HL-60 (cell line): Measurements from ENCODE around the gene TPH2.

Experiments used
- DNase-seq, 2 experiments: peaks; one replicate each; pipeline ENCODE4 v3.0.0-alpha.2; 2010 to 2020; ENCODE audit warnings: low read depth in 1 of 2, low spot score in 1 of 2
- H3K27ac ChIP-seq: fragments of 250-450 bp; sonication (Bioruptor Pico); replicated peaks from 2 replicates; pipeline ENCODE4 v1.5.1; 2020; ENCODE audit warnings: mild to moderate bottlenecking, moderate library complexity
- H3K27me3 ChIP-seq: fragments of 250-450 bp; sonication (Bioruptor Pico); 2 replicates; pipeline ENCODE4 v1.5.1; 2021; ENCODE audit warnings: mild to moderate bottlenecking, moderate library complexity; ENCODE audit not compliant: insufficient read depth, poor library complexity, severe bottlenecking
- H3K4me3 ChIP-seq: replicated peaks from 2 replicates; pipeline ENCODE4 v1.5.1; 2011; ENCODE audit warnings: mild to moderate bottlenecking, control low read depth, low read length; ENCODE audit not compliant: insufficient read depth
- GABPA ChIP-seq: IDR thresholded peaks from 2 replicates; pipeline ENCODE4 v1.6.1; 2012; ENCODE audit warnings: low read depth
- POLR2AphosphoS5 ChIP-seq: IDR thresholded peaks from 2 replicates; pipeline ENCODE4 v1.6.1; 2012; ENCODE audit warnings: low read depth
- SPI1 ChIP-seq: IDR thresholded peaks from 2 replicates; pipeline ENCODE4 v1.6.1; 2012; ENCODE audit warnings: low read depth, mild to moderate bottlenecking, borderline replicate concordance
- TF ChIP-seq, protein P1 (sequence below): IDR thresholded peaks from 2 replicates; pipeline ENCODE4 v1.6.1; 2012; ENCODE audit warnings: low read depth; ENCODE audit not compliant: insufficient replicate concordance
- TF ChIP-seq, protein P2 (sequence below): IDR thresholded peaks from one replicate; pipeline ENCODE4 v1.5.1; 2011; ENCODE audit warnings: low read length, control low read depth, inconsistent platforms; ENCODE audit not compliant: insufficient read depth

Gene TPH2

DNA sequence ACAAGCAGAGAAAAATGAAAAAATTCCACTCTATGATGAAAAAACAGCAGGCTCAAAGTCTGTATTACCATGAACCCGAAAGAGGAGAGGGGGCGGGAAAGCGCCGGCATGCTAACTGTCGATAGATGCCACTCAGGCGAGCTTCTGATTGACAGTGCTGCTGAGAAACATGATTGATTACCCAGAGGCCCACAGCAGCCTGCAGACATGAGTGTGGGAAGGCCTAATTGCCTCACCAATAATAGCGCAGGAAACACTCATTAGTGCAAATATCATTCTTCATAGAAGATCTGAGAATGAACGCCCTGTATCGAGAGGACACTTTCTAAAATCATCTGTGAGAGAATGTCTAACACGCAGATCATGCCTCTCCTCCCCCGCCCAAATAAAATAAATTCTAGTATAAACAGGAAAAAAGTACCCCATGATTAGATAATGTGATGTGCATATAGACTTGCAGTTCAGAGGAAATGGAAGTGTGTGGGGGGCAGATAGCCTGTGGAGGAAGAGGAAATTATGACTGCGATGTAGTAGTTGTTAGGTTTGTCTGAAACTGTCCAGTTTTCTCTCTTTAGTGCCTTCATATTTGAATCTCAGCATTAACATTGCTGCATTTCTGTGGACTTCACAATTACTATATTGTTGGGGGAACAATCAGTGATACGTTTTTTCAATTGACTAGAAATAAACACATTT is 15.6 kb downstream of the TPH2 start:
- TF ChIP-seq, protein P1, sequence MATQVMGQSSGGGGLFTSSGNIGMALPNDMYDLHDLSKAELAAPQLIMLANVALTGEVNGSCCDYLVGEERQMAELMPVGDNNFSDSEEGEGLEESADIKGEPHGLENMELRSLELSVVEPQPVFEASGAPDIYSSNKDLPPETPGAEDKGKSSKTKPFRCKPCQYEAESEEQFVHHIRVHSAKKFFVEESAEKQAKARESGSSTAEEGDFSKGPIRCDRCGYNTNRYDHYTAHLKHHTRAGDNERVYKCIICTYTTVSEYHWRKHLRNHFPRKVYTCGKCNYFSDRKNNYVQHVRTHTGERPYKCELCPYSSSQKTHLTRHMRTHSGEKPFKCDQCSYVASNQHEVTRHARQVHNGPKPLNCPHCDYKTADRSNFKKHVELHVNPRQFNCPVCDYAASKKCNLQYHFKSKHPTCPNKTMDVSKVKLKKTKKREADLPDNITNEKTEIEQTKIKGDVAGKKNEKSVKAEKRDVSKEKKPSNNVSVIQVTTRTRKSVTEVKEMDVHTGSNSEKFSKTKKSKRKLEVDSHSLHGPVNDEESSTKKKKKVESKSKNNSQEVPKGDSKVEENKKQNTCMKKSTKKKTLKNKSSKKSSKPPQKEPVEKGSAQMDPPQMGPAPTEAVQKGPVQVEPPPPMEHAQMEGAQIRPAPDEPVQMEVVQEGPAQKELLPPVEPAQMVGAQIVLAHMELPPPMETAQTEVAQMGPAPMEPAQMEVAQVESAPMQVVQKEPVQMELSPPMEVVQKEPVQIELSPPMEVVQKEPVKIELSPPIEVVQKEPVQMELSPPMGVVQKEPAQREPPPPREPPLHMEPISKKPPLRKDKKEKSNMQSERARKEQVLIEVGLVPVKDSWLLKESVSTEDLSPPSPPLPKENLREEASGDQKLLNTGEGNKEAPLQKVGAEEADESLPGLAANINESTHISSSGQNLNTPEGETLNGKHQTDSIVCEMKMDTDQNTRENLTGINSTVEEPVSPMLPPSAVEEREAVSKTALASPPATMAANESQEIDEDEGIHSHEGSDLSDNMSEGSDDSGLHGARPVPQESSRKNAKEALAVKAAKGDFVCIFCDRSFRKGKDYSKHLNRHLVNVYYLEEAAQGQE = no peak
- TF ChIP-seq GABPA (no peak), SPI1 (no peak), POLR2AphosphoS5 (no peak)
- TF ChIP-seq, protein P2, sequence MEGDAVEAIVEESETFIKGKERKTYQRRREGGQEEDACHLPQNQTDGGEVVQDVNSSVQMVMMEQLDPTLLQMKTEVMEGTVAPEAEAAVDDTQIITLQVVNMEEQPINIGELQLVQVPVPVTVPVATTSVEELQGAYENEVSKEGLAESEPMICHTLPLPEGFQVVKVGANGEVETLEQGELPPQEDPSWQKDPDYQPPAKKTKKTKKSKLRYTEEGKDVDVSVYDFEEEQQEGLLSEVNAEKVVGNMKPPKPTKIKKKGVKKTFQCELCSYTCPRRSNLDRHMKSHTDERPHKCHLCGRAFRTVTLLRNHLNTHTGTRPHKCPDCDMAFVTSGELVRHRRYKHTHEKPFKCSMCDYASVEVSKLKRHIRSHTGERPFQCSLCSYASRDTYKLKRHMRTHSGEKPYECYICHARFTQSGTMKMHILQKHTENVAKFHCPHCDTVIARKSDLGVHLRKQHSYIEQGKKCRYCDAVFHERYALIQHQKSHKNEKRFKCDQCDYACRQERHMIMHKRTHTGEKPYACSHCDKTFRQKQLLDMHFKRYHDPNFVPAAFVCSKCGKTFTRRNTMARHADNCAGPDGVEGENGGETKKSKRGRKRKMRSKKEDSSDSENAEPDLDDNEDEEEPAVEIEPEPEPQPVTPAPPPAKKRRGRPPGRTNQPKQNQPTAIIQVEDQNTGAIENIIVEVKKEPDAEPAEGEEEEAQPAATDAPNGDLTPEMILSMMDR = no peak
- DNase-seq = no peak
- H3K27ac ChIP-seq = no peak overlapping the region

DNA sequence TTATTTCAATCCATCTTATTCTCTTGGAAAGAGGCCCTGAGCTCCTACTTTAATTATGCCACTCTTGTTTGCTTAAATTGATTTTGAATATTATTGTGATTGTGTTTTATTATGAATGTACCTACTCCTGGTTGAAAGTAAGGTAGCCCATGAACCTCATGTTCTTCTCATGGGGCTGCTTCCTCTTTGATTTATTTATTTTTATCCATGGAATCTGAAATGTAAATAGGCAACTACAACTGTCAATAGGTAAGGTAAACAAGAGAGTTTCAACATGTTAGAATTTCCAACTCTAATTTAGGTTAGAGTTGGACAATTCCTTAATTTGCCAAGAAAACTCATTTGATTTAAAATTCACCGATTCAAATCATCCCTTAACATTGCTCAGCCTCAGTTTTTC is 16.2 kb downstream of the TPH2 start:
- Histone ChIP-seq H3K4me3 (no peak overlapping the region), H3K27ac (no peak overlapping the region), H3K27me3 (peaks cover 4% of the 10 kb centered on the region)
- DNase-seq = no peak
- TF ChIP-seq GABPA (no peak), SPI1 (no peak)

More for the DNA sequence above, 15.6 kb downstream of the TPH2 start:
- H3K27me3 ChIP-seq = peaks cover 9% of the 10 kb centered on the region
- H3K4me3 ChIP-seq = no peak overlapping the region

DNA sequence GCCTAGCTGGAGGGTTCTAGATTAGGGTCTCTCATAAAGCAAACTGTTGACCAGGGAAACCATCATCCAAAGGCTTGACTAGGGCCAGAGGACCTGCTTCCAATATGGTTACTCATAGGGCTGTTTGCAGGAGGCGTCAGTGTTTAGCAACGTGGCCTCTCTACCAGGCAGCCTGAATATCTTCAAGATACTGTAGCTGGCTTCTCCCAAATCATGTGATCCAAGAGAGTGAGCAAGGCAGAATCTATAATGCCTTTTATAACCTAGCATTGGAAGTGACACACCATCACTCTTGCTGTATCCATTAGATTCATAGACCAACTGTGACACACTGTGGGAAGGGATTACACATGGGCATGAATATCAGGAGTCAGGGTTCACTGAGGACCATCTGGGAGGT is 17.3 kb downstream of the TPH2 start:
- DNase-seq = no peak
- TF ChIP-seq SPI1 (no peak), GABPA (no peak), POLR2AphosphoS5 (no peak)
- TF ChIP-seq, protein P1 = no peak
- TF ChIP-seq, protein P2 = no peak
- Histone ChIP-seq H3K27me3 (peaks cover 2% of the 10 kb centered on the region), H3K4me3 (no peak overlapping the region), H3K27ac (no peak overlapping the region)

DNA sequence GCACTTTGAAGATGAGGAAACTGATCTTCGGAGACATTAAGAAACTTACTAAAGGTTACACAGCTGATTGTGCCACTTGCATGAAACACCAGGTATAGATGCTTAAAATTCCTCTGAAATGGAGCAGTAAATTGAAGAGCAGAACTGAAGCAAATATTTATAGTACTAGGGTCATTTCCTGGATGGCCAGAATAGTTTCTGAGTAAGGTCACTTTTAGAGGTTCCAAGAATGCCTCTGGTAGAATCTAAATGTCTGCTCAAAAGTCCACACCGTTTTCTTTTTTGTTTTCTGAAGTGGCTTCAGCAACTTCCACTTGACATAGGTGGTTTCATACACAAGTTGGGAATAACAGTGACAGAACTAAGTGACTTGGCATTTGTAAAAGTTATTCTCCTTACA is 19.4 kb downstream of the TPH2 start:
- DNase-seq = no peak
- H3K27me3 ChIP-seq = peaks cover 2% of the 10 kb centered on the region
- no peak overlapping the region for H3K27ac ChIP-seq
- no peak overlapping the region for H3K4me3 ChIP-seq
- no peak for TF ChIP-seq GABPA
- TF ChIP-seq, protein P2 = no peak
- TF ChIP-seq SPI1 = no peak
- TF ChIP-seq, protein P1 = no peak
- no peak for TF ChIP-seq POLR2AphosphoS5
